Measurements from ENCODE around the gene AQP10.
"Not testable (repeated sequence)": the region's sequence is repeated elsewhere in the genome, so short reads cannot be mapped to it uniquely, and the experiment has no call there.

AQP10 gene

GRCh38 chr1:154320882-154321608 is at the start of gene AQP10:
Gene AQP10 (plus strand): TSS chr1:154321093. CDS start chr1:154321156, 63 bp downstream.
- FAIRE-seq, result no peak

- FAIRE-seq, result peak; percentile 84
Measured at GRCh38 chr1:154272217-154272998, 48.5 kb upstream of the AQP10 start, which contains the start of gene HAX1. Gene HAX1 (plus strand): TSS chr1:154272629. CDS start chr1:154272724, 95 bp downstream.

- no peak for FAIRE-seq
Measured at GRCh38 chr1:154272999-154273563, 47.8 kb upstream of the AQP10 start.

- FAIRE-seq, result no peak
Measured at GRCh38 chr1:154276797-154277196, 44.1 kb upstream of the AQP10 start.

GRCh38 chr1:154287591-154287990 is 33.3 kb upstream of the AQP10 start:
- FAIRE-seq, result not testable (repeated sequence)

- FAIRE-seq, result no peak
Measured at GRCh38 chr1:154288661-154289060, 32.2 kb upstream of the AQP10 start.

GRCh38 chr1:154290921-154291320 is 30.0 kb upstream of the AQP10 start:
- FAIRE-seq, result no peak

GRCh38 chr1:154295408-154296235 is 25.3 kb upstream of the AQP10 start:
- FAIRE-seq, result no peak

- no peak for FAIRE-seq
Measured at GRCh38 chr1:154301582-154301981, 19.3 kb upstream of the AQP10 start.

GRCh38 chr1:154304664-154305337 is 16.1 kb upstream of the AQP10 start:
- no peak for FAIRE-seq

GRCh38 chr1:154306151-154306550 is 14.7 kb upstream of the AQP10 start:
- FAIRE-seq, result no peak

GRCh38 chr1:154307670-154308270 is 13.1 kb upstream of the AQP10 start:
- FAIRE-seq, result not testable (repeated sequence)

GRCh38 chr1:154309136-154309535 is 11.8 kb upstream of the AQP10 start:
- FAIRE-seq, result not testable (repeated sequence)

GRCh38 chr1:154312229-154313065 is 8.4 kb upstream of the AQP10 start:
- not testable (repeated sequence) for FAIRE-seq

GRCh38 chr1:154313066-154313356 is 7.9 kb upstream of the AQP10 start:
- FAIRE-seq, result no peak

- FAIRE-seq, result not testable (repeated sequence)
Measured at GRCh38 chr1:154314226-154314625, 6.7 kb upstream of the AQP10 start.

GRCh38 chr1:154316704-154317103 is 4.2 kb upstream of the AQP10 start:
- no peak for FAIRE-seq

GRCh38 chr1:154318386-154318785 is 2.5 kb upstream of the AQP10 start:
- no peak for FAIRE-seq

- FAIRE-seq, result not testable (repeated sequence)
Measured at GRCh38 chr1:154321609-154321934, 679 bp downstream of the AQP10 start.

- FAIRE-seq, result no peak
Measured at GRCh38 chr1:154323493-154323892, 2.6 kb downstream of the AQP10 start.

- no peak for FAIRE-seq
Measured at GRCh38 chr1:154324241-154324640, 3.3 kb downstream of the AQP10 start.

Data from colon (tissue), 2 donors.